IMR-90 (cell line): ENCODE data around the gene MICOS13. TPM values are rescaled to one million over a fixed set of nuclear protein-coding genes. Genes with fewer than 3 reads are reported as not detected.

Experiments used
- ATAC-seq: fragments of 200-7000 bp; cut with Tn5 transposase; 2 replicates; pipeline ENCODE4 v1.9.1; 2020; ENCODE audit warnings: low read depth, mild to moderate bottlenecking, moderate library complexity
- BruUV-seq: library from RNA; stranded (reverse); fragments of 400-500 nt; replicated peaks from 2 replicates; lab custom pipeline; 2021; lab: Mats Ljungman, UMichigan
- CTCF ChIA-PET: fragments of 300-600 bp; formaldehyde crosslinking; extraction: SDS; loops from one replicate; lab custom pipeline; 2021; ENCODE audit warnings: antibody characterized with exemption; lab: Yijun Ruan, JAX
- POLR2A ChIA-PET: fragments of 300-600 bp; sonication (Branson Sonifier 250); formaldehyde crosslinking; loops from one replicate; lab custom pipeline; 2022; ENCODE audit warnings: antibody characterized with exemption; ENCODE audit not compliant: unreplicated experiment; lab: Charles Lee
- DNase-seq: peaks from one replicate; pipeline ENCODE4 v3.0.0; 2013
- H2AFZ ChIP-seq: replicated peaks from 2 replicates; pipeline ENCODE3; 2013; ENCODE audit warnings: low read length, mild to moderate bottlenecking; ENCODE audit not compliant: poor library complexity
- H2AK5ac ChIP-seq: 2 replicates; pipeline ENCODE4 v1.6.1; 2013; ENCODE audit warnings: low read depth, low read length, inconsistent platforms
- H2AK9ac ChIP-seq: replicated peaks from 2 replicates; pipeline ENCODE3; 2013; ENCODE audit warnings: mild to moderate bottlenecking, low read depth, low read length, moderate library complexity; ENCODE audit not compliant: poor library complexity
- H2BK120ac ChIP-seq: 2 replicates; pipeline ENCODE4 v1.6.1; 2013; ENCODE audit warnings: low read depth, low read length, inconsistent platforms
- H2BK15ac ChIP-seq: 3 replicates; pipeline ENCODE4 v1.6.1; 2013; ENCODE audit warnings: low read depth, low read length, inconsistent platforms
- H2BK20ac ChIP-seq: 2 replicates; pipeline ENCODE4 v1.6.1; 2013; ENCODE audit warnings: low read depth, mild to moderate bottlenecking, inconsistent platforms, low read length, moderate library complexity
- H2BK5ac ChIP-seq: 2 replicates; pipeline ENCODE4 v1.6.1; 2013; ENCODE audit warnings: mild to moderate bottlenecking, low read depth, low read length, inconsistent platforms; ENCODE audit not compliant: poor library complexity, severe bottlenecking
- H3K14ac ChIP-seq: replicated peaks from 2 replicates; pipeline ENCODE4 v1.6.1; 2013; ENCODE audit warnings: low read depth, low read length, inconsistent platforms
- H3K18ac ChIP-seq: 2 replicates; pipeline ENCODE4 v1.6.1; 2013; ENCODE audit warnings: low read depth, low read length, control low read depth
- H3K23ac ChIP-seq: 2 replicates; pipeline ENCODE4 v1.6.1; 2013; ENCODE audit warnings: low read depth, low read length, inconsistent platforms
- H3K27ac ChIP-seq: 2 replicates; pipeline ENCODE4 v1.5.1; 2013; ENCODE audit warnings: mild to moderate bottlenecking, control low read depth, low read length; ENCODE audit not compliant: insufficient read depth
- H3K27me3 ChIP-seq: 2 replicates; pipeline ENCODE4 v1.6.1; 2013; ENCODE audit warnings: low read length; ENCODE audit not compliant: control insufficient read depth, insufficient read depth
- H3K36me3 ChIP-seq: 2 replicates; pipeline ENCODE4 v1.6.1; 2013; ENCODE audit warnings: low read length, mixed read lengths; ENCODE audit not compliant: control insufficient read depth, insufficient read depth
- H3K4ac ChIP-seq: 2 replicates; pipeline ENCODE4 v1.6.1; 2013; ENCODE audit warnings: low read depth, low read length, inconsistent platforms
- H3K4me1 ChIP-seq: 2 replicates; pipeline ENCODE4 v1.6.1; 2013; ENCODE audit warnings: low read length, mixed read lengths; ENCODE audit not compliant: control insufficient read depth, insufficient read depth
- H3K4me2 ChIP-seq: 2 replicates; pipeline ENCODE4 v1.6.1; 2013; ENCODE audit warnings: low read depth, mild to moderate bottlenecking, control low read depth, low read length, moderate library complexity
- H3K4me3 ChIP-seq: 2 replicates; pipeline ENCODE4 v1.5.1; 2013; ENCODE audit warnings: low read depth, mild to moderate bottlenecking, control low read depth, low read length, moderate library complexity; ENCODE audit not compliant: insufficient read depth
- H3K56ac ChIP-seq: 2 replicates; pipeline ENCODE4 v1.6.1; 2013; ENCODE audit warnings: low read length, inconsistent platforms; ENCODE audit not compliant: insufficient read depth; ENCODE audit errors: extremely low read depth
- H3K79me1 ChIP-seq, 2 experiments: 2 replicates each; pipeline ENCODE4 v1.6.1; 2013; ENCODE audit warnings: low read length in 2 of 2, inconsistent platforms in 1 of 2, low read depth in 1 of 2
- H3K9ac ChIP-seq: 2 replicates; pipeline ENCODE4 v1.6.1; 2013; ENCODE audit warnings: low read depth, low read length, control low read depth
- H3K9me1 ChIP-seq: 2 replicates; pipeline ENCODE4 v1.6.1; 2013; ENCODE audit warnings: low read length, inconsistent platforms; ENCODE audit not compliant: insufficient read depth
- H3K9me3 ChIP-seq: 2 replicates; pipeline ENCODE4 v1.6.1; 2013; ENCODE audit warnings: low read length; ENCODE audit not compliant: control insufficient read depth, insufficient read depth
- H4K20me1 ChIP-seq: 2 replicates; pipeline ENCODE4 v1.6.1; 2013; ENCODE audit warnings: low read length, inconsistent platforms; ENCODE audit not compliant: insufficient read depth
- H4K5ac ChIP-seq: 2 replicates; pipeline ENCODE4 v1.6.1; 2013; ENCODE audit warnings: mild to moderate bottlenecking, low read depth, low read length, control low read depth
- H4K8ac ChIP-seq, 2 experiments: 2 replicates each; pipeline ENCODE4 v1.6.1; 2013; ENCODE audit warnings: low read depth in 2 of 2, low read length in 2 of 2, control low read depth in 1 of 2, inconsistent platforms in 1 of 2
- H4K91ac ChIP-seq: 2 replicates; pipeline ENCODE4 v1.6.1; 2013; ENCODE audit warnings: low read depth, low read length, inconsistent platforms; ENCODE audit not compliant: insufficient read depth
- CEBPB ChIP-seq: IDR thresholded peaks from 2 replicates; pipeline ENCODE4 v1.6.1; 2012; ENCODE audit warnings: low read depth, low read length, improper control_type of control experiment
- MAZ ChIP-seq: IDR thresholded peaks from 2 replicates; pipeline ENCODE4 v1.6.1; 2012; ENCODE audit warnings: low read depth, mild to moderate bottlenecking, low read length, improper control_type of control experiment, moderate library complexity, borderline replicate concordance
- RAD21 ChIP-seq: IDR thresholded peaks from 2 replicates; pipeline ENCODE4 v1.6.1; 2012; ENCODE audit warnings: low read length, improper control_type of control experiment
- RFX5 ChIP-seq: IDR thresholded peaks from 2 replicates; pipeline ENCODE4 v1.8.0; 2012; ENCODE audit warnings: low read depth, mild to moderate bottlenecking, low read length, moderate library complexity
- WGBS, 2 experiments: methylation state at CpG; one replicate each; pipeline versions ENCODE4 v1.1.5 to v1.1.7; 2013; ENCODE audit warnings: missing lambda C conversion rate in 2 of 2; ENCODE audit not compliant: insufficient read length in 1 of 2; ENCODE audit errors: extremely low coverage in 2 of 2; 5-methylcytosine and 5-hydroxymethylcytosine counted together
- dilution Hi-C: fragments of 300-500 bp; cut with HindIII; formaldehyde crosslinking; loops from one replicate; pipeline ENCODE4 v1.14.3; 2018; ENCODE audit warnings: low sequenced_read_pairs; ENCODE audit not compliant: unreplicated experiment
- in situ Hi-C: fragments of 300-500 bp; cut with MboI; formaldehyde crosslinking; loops from 3 replicates; pipeline ENCODE4 v1.14.3; 2019; ENCODE audit warnings: low sequenced_read_pairs, inconsistent platforms, mixed read lengths
- intact Hi-C: fragments of 100-400 bp; cut with micrococcal nuclease; formaldehyde crosslinking; loops from 2 replicates; pipeline ENCODE4 v1.10.0; 2022
- polyA plus RNA-seq, 3 experiments: library from polyadenylated mRNA; depleted of rRNA; stranded (reverse); fragments of >200 nt; gene quantifications; 2 replicates each; pipeline ENCODE4 v1.2.3, GENCODE V29; 2012; ENCODE audit warnings: low replicate concordance in 1 of 3
- total RNA-seq: library from RNA; depleted of rRNA; stranded (reverse); fragments of >200 nt; gene quantifications from 2 replicates; pipeline ENCODE4 v1.2.3, GENCODE V29; 2012
- TF ChIP-seq, protein P1 (sequence below): fragments of 150-350 bp; IDR thresholded peaks from 2 replicates; pipeline ENCODE4 v1.6.1; 2016; ENCODE audit warnings: low read depth, mild to moderate bottlenecking, low read length, moderate library complexity, borderline replicate concordance

The MICOS13 gene
- total and polyA plus RNA-seq, 2 of the 4 experiments (the other 2 are of a cell fraction), result 14.5 to 48.9 TPM

DNA sequence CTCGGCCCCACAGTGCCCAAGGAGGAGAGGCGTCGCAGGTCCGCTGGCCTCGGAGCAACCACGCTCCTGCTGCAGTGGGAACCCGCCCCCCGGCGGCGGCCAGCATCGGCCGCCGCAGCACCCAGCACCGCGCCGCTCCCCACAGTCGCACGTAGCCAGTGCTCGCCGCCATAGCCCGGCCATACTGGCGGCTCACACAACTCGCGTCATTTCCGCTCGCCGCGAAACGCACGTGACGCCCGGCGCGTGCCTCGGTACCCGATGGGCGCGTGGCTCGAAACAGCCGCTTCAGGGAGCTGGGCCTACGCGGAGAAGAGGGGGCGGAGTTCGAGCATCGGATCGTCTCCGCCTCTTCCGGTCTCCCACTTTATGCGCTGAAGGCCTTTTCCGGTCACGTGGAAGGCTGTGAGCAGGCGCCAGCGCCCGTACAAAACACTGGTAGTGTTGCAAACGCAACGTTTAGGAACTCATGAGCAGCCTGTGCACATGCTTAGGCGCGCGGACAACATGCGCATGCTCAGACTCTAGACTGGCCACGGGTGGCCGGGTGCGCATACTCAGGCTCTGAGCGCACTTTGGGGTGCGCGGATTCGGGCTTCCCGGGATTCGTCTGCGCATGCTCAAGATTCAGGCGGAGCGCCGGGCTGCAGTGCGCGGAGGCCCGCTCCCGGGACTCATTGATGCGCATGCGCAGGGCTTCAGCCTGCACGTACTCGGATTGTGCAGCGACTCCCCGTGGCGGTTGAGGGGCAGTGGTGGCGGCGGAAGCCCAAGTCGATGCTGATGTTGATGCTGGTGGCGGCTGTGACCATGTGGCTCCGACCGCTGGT, 39.9 kb upstream of the MICOS13 start, which contains the start of the genes CATSPERD and LONP1 (continued):
- TF ChIP-seq MAZ (peak; percentile 45; the same call in 1 of the 2 replicates), RFX5 (no peak), RAD21 (peak; percentile 46)

DNA sequence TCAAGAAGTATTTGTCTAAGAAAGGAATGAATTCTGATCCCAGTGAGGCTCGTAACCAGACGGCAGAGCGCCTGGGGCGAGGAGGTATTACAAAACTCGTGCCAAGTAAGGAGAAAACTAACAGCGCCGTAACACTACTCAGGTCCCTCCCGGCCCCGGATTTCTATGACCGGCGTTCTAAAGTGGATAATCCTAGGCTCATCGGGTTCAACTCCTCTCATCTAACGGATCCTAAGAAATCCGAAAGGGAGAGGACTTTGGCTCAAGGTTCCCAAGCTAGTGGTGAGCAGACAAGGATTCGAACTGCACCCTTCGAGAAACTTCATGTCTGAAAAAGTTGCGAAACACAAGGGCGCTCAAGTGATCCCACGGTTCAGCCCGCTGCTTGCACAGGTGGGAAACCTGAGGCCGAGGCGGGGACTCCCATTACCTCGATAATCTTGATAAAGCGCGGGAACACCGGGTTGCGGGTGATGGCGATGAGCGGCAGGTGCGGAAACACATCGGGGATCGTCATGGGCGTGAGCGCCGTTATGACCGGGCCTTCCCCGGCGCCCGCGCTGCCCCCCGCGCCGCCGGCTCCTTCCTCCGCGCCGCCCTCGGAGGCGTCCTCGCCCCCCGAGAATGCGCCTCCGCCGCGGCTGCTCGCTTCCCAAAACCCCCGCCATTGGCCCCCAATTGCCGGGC, 39.1 kb upstream of the MICOS13 start:
- peak overlapping the region; percentile 93 for H3K14ac ChIP-seq
- H3K56ac ChIP-seq, result peak overlapping the region; percentile 48
- peak overlapping the region; percentile 49 to 81; a peak in 3 of 4 replicates for H4K8ac ChIP-seq
- peak overlapping the region; percentile 71 for H2BK120ac ChIP-seq
- peaks cover 9% of the 10 kb centered on the region for H3K9me1 ChIP-seq
- in situ Hi-C loops, result no loop called here
- CTCF ChIA-PET, result interaction anchor here (0.6 to 1.2 kb wide), 2 partner anchors 9 to 33 kb away, joined by 4 to 7 read pairs; no protein-coding TSS in a partner anchor
- H2AK9ac ChIP-seq, result peak overlapping the region; percentile 94
- peak overlapping the region; percentile 78 for H4K91ac ChIP-seq
- H3K27ac ChIP-seq, result peak overlapping the region; percentile 74
- H4K20me1 ChIP-seq, result peaks cover 35% of the 10 kb centered on the region
- H2BK15ac ChIP-seq, result peak overlapping the region; percentile 86; the same call in 1 of the 3 replicates
- peak overlapping the region; percentile 79 for H2BK5ac ChIP-seq
- peak overlapping the region; percentile 14; the same call in 1 of the 2 replicates for H4K5ac ChIP-seq
- H3K23ac ChIP-seq, result peak overlapping the region; percentile 89
- peak overlapping the region; percentile 78 for H2AK5ac ChIP-seq
- intact Hi-C loops, result no loop called here
- DNase-seq (peak; percentile 13), ATAC-seq (no peak)
- peak overlapping the region; percentile 89 for H3K9ac ChIP-seq
- peaks cover 6% of the 10 kb centered on the region for H3K36me3 ChIP-seq
- peak; percentile 86 for TF ChIP-seq CEBPB
- TF ChIP-seq, protein P1, sequence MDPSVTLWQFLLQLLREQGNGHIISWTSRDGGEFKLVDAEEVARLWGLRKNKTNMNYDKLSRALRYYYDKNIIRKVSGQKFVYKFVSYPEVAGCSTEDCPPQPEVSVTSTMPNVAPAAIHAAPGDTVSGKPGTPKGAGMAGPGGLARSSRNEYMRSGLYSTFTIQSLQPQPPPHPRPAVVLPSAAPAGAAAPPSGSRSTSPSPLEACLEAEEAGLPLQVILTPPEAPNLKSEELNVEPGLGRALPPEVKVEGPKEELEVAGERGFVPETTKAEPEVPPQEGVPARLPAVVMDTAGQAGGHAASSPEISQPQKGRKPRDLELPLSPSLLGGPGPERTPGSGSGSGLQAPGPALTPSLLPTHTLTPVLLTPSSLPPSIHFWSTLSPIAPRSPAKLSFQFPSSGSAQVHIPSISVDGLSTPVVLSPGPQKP, result no peak
- WGBS, 2 experiments, result 0% methylated on average over 33 of the region's 58 CpGs; no CpG with 5 or more reads in 1 of the 2 experiments
- peaks cover 4% of the 10 kb centered on the region for H3K4me1 ChIP-seq
- H2AFZ ChIP-seq, result peak overlapping the region; percentile 100
- peak overlapping the region; percentile 64 for H2BK20ac ChIP-seq
- H3K9me3 ChIP-seq, result no peaks in the 10 kb centered on the region
- H3K4me3 ChIP-seq, result peak overlapping the region; percentile 49
- H3K27me3 ChIP-seq, result no peaks in the 10 kb centered on the region
- H3K4me2 ChIP-seq, result peak overlapping the region; percentile 94
- dilution Hi-C loops, result no loop called here
- H3K4ac ChIP-seq, result peak overlapping the region; percentile 93
- no peak overlapping the region for H3K18ac ChIP-seq
- POLR2A ChIA-PET, result no interaction called here
- TSS peak; percentile 54 for BruUV-seq
- peaks cover 0 to 27% of the 10 kb centered on the region in 2 experiments; a peak in 2 of 4 replicates for H3K79me1 ChIP-seq
